GM23338 (cell line): ENCODE measurements around the gene CRTC1.

Source experiments
- CREB1 ChIP-seq: fragments of 250-450 bp; sonication (Bioruptor Pico); IDR thresholded peaks from 2 replicates; pipeline ENCODE4 v1.5.0; 2020; ENCODE audit warnings: low read depth, mild to moderate bottlenecking, moderate library complexity
- JUNB ChIP-seq: IDR thresholded peaks from one replicate; pipeline ENCODE4 v1.6.1; 2016; ENCODE audit warnings: antibody characterized with exemption; ENCODE audit not compliant: unreplicated experiment
- TF ChIP-seq, protein P1 (sequence below), 2 experiments: fragments of 200-600 bp in 1 of 2; sonication (generic) in 1 of 2; conservative IDR thresholded peaks; 2 replicates each; pipeline versions ENCODE4 v1.5.1 to v1.6.1; 2016 to 2017; ENCODE audit warnings: antibody characterized with exemption in 2 of 2, low read depth in 2 of 2, mild to moderate bottlenecking in 2 of 2, moderate library complexity in 1 of 2
- TF ChIP-seq, protein P2 (sequence below): IDR thresholded peaks from one replicate; pipeline ENCODE4 v1.6.1; 2018; ENCODE audit warnings: antibody characterized with exemption; ENCODE audit not compliant: unreplicated experiment
- TF ChIP-seq, protein P3 (sequence below): IDR thresholded peaks from 2 replicates; pipeline ENCODE4 v1.6.1; 2016; ENCODE audit warnings: antibody characterized with exemption

DNA sequence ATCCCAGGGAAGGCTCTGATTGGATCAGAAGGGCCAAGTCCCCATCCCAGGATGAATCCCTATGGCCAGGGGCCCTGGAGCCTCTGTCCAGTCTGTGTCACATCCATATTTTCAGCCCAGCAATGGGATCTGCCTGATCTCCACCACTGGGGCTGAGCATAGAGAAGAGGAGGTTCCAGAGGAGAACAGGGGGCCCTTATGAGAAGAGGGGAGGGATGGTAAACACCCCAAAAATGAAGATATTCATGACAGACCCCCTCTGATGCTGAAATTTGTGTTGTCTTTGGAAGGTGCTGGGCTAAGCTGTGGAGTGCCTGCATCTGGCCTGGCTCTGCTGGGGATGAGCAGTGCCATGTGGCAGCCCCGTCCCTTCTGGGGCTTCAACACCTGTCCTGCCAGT, 32.2 kb upstream of the CRTC1 start:
- TF ChIP-seq JUNB (no peak), CREB1 (CRISPR knock-in tag) (no peak)
- TF ChIP-seq, protein P1, sequence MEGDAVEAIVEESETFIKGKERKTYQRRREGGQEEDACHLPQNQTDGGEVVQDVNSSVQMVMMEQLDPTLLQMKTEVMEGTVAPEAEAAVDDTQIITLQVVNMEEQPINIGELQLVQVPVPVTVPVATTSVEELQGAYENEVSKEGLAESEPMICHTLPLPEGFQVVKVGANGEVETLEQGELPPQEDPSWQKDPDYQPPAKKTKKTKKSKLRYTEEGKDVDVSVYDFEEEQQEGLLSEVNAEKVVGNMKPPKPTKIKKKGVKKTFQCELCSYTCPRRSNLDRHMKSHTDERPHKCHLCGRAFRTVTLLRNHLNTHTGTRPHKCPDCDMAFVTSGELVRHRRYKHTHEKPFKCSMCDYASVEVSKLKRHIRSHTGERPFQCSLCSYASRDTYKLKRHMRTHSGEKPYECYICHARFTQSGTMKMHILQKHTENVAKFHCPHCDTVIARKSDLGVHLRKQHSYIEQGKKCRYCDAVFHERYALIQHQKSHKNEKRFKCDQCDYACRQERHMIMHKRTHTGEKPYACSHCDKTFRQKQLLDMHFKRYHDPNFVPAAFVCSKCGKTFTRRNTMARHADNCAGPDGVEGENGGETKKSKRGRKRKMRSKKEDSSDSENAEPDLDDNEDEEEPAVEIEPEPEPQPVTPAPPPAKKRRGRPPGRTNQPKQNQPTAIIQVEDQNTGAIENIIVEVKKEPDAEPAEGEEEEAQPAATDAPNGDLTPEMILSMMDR (conservative IDR thresholded peaks at IDR 0.05; ENCODE audit: low read depth in 2 of 2) = no peak
- TF ChIP-seq, protein P2, sequence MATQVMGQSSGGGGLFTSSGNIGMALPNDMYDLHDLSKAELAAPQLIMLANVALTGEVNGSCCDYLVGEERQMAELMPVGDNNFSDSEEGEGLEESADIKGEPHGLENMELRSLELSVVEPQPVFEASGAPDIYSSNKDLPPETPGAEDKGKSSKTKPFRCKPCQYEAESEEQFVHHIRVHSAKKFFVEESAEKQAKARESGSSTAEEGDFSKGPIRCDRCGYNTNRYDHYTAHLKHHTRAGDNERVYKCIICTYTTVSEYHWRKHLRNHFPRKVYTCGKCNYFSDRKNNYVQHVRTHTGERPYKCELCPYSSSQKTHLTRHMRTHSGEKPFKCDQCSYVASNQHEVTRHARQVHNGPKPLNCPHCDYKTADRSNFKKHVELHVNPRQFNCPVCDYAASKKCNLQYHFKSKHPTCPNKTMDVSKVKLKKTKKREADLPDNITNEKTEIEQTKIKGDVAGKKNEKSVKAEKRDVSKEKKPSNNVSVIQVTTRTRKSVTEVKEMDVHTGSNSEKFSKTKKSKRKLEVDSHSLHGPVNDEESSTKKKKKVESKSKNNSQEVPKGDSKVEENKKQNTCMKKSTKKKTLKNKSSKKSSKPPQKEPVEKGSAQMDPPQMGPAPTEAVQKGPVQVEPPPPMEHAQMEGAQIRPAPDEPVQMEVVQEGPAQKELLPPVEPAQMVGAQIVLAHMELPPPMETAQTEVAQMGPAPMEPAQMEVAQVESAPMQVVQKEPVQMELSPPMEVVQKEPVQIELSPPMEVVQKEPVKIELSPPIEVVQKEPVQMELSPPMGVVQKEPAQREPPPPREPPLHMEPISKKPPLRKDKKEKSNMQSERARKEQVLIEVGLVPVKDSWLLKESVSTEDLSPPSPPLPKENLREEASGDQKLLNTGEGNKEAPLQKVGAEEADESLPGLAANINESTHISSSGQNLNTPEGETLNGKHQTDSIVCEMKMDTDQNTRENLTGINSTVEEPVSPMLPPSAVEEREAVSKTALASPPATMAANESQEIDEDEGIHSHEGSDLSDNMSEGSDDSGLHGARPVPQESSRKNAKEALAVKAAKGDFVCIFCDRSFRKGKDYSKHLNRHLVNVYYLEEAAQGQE = no peak
- TF ChIP-seq, protein P3, sequence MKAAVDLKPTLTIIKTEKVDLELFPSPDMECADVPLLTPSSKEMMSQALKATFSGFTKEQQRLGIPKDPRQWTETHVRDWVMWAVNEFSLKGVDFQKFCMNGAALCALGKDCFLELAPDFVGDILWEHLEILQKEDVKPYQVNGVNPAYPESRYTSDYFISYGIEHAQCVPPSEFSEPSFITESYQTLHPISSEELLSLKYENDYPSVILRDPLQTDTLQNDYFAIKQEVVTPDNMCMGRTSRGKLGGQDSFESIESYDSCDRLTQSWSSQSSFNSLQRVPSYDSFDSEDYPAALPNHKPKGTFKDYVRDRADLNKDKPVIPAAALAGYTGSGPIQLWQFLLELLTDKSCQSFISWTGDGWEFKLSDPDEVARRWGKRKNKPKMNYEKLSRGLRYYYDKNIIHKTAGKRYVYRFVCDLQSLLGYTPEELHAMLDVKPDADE = no peak
